Fibroblast of lung (primary cell): ENCODE measurements around the gene MUS81.
A peak's percentile ranks its signal among the peaks of the same experiment; 100 is the strongest.

Source experiments
- EZH2 ChIP-seq: IDR thresholded peaks from 2 replicates; pipeline ENCODE4 v1.5.1; 2012; ENCODE audit warnings: low read length, control low read depth, mild to moderate bottlenecking; ENCODE audit errors: missing control alignments
- TF ChIP-seq, protein P1 (sequence below), 2 donors: IDR thresholded peaks in 1 of 2; conservative IDR thresholded peaks in 1 of 2; 1 replicate in 1 of 2; 2 replicates in 1 of 2; pipeline ENCODE4 v1.5.1; 2011 to 2012; ENCODE audit warnings: low read length in 2 of 2, control low read depth in 1 of 2, inconsistent platforms in 1 of 2, low read depth in 1 of 2, mild to moderate bottlenecking in 1 of 2

DNA sequence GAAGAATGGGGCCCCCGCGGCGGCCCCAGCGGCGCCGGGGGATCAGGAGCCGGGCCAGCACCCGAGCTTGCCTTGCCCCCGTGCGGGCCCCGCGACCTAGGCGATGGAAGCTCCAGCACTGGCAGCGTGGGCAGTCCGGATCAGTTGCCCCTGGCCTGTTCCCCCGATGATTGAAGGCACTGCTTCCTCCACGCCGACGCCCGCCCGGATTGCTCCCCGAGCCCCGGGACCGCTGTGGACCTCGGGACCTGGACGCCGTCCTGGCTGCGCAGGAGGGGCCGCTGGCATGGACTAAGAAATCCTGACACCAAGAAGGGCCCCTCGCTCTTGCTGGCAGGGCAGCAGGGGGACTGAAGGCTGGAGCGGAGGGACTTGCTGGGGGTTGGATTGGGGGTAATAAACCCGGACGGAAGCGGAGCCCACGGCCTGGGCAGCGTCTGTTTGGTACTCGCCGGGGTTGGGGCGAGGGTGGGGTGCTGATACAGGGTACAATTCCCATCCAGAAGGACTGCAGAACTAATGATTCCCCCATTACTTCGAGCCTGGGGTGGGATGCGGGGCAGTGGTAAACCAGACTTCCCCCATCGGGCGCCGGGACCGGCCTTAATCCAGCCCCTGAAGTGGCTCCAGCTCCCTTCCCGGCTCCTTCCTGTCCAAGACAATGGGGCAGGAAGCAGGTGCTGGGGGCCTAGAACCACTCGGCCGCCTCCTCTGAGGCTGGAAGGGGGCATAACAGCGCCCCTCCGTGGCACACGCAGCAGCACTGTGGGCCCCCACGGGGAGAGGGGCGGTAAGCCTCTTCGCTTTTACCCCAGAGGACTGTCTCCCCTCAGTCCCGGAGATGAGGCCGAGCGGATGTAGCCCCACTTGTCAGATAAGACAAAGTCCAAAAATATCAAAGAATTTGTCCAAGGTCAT lies 31.2 kb downstream of the MUS81 start:
- TF ChIP-seq, protein P1, sequence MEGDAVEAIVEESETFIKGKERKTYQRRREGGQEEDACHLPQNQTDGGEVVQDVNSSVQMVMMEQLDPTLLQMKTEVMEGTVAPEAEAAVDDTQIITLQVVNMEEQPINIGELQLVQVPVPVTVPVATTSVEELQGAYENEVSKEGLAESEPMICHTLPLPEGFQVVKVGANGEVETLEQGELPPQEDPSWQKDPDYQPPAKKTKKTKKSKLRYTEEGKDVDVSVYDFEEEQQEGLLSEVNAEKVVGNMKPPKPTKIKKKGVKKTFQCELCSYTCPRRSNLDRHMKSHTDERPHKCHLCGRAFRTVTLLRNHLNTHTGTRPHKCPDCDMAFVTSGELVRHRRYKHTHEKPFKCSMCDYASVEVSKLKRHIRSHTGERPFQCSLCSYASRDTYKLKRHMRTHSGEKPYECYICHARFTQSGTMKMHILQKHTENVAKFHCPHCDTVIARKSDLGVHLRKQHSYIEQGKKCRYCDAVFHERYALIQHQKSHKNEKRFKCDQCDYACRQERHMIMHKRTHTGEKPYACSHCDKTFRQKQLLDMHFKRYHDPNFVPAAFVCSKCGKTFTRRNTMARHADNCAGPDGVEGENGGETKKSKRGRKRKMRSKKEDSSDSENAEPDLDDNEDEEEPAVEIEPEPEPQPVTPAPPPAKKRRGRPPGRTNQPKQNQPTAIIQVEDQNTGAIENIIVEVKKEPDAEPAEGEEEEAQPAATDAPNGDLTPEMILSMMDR (conservative IDR thresholded peaks at IDR 0.05 in 1 of 2, IDR thresholded peaks at IDR 0.05 in 1 of 2; ENCODE audit: low read depth in 1 of 2, low read length in 2 of 2) = peak; percentile 7 to 22
- no peak for TF ChIP-seq EZH2
